GM18519 (cell line): ENCODE results near the gene ATG16L1.
"Not testable (repeated sequence)": the region's sequence is repeated elsewhere in the genome, so short reads cannot be mapped to it uniquely, and the experiment has no call there.

ENCODE experiments used
- ATAC-seq: cut with Tn5 transposase; IDR thresholded peaks from one replicate; pipeline ENCODE4 v1.9.1; 2021; ENCODE audit warnings: mild to moderate bottlenecking, moderate library complexity; ENCODE audit not compliant: unreplicated experiment, low FRiP score

ATG16L1 gene

GRCh38 chr2:233326500-233326899 lies 75.0 kb downstream of the ATG16L1 start:
- ATAC-seq = no peak

- no peak for ATAC-seq
Measured at GRCh38 chr2:233328922-233329321, 77.4 kb downstream of the ATG16L1 start.

- no peak for ATAC-seq
Measured at GRCh38 chr2:233329489-233330135, 78.1 kb downstream of the ATG16L1 start.

- ATAC-seq = no peak
Measured at GRCh38 chr2:233331536-233331935, 80.1 kb downstream of the ATG16L1 start.

- ATAC-seq = no peak
Measured at GRCh38 chr2:233332125-233332524, 80.7 kb downstream of the ATG16L1 start.

GRCh38 chr2:233334915-233335314 lies 83.4 kb downstream of the ATG16L1 start:
- no peak for ATAC-seq

GRCh38 chr2:233336091-233336490 lies 84.6 kb downstream of the ATG16L1 start:
- ATAC-seq = not testable (repeated sequence)

- ATAC-seq = no peak
Measured at GRCh38 chr2:233336541-233336940, 85.1 kb downstream of the ATG16L1 start.

- ATAC-seq = no peak
Measured at GRCh38 chr2:233338046-233338445, 86.6 kb downstream of the ATG16L1 start.

GRCh38 chr2:233338812-233339368 lies 87.4 kb downstream of the ATG16L1 start:
- ATAC-seq = no peak

GRCh38 chr2:233339427-233339826 lies 88.0 kb downstream of the ATG16L1 start:
- no peak for ATAC-seq

GRCh38 chr2:233341296-233341695 lies 89.8 kb downstream of the ATG16L1 start:
- ATAC-seq = no peak

- no peak for ATAC-seq
Measured at GRCh38 chr2:233342301-233342700, 90.8 kb downstream of the ATG16L1 start.

- no peak for ATAC-seq
Measured at GRCh38 chr2:233343171-233343705, 91.8 kb downstream of the ATG16L1 start.
